Colonic mucosa (tissue), 4 donors: ENCODE data around the gene MDM2. TPM values are rescaled to one million over a fixed set of nuclear protein-coding genes. Genes with fewer than 3 reads are reported as not detected.

ENCODE experiments used
- DNase-seq: peaks from one replicate; pipeline ENCODE4 v3.0.0-alpha.2; 2020
- H3K27ac ChIP-seq: fragments of 200-600 bp; one replicate; pipeline ENCODE4 v1.8.0; 2021
- H3K27me3 ChIP-seq: fragments of 200-600 bp; one replicate; pipeline ENCODE4 v1.8.0; 2021
- H3K36me3 ChIP-seq: fragments of 200-600 bp; one replicate; pipeline ENCODE4 v1.8.0; 2021
- H3K4me1 ChIP-seq: fragments of 200-600 bp; one replicate; pipeline ENCODE4 v1.8.0; 2021; ENCODE audit warnings: mild to moderate bottlenecking
- H3K4me3 ChIP-seq: fragments of 200-600 bp; one replicate; pipeline ENCODE4 v1.8.0; 2021
- H3K9ac ChIP-seq, 2 donors: one replicate each; pipeline ENCODE4 v1.7.0; 2013; ENCODE audit warnings: control low read depth in 2 of 2, low read depth in 2 of 2, low read length in 2 of 2
- H3K9me3 ChIP-seq: fragments of 200-600 bp; one replicate; pipeline ENCODE4 v1.8.0; 2021
- CTCF ChIP-seq: fragments of 200-600 bp; IDR thresholded peaks from one replicate; pipeline ENCODE4 v1.8.0; 2022; ENCODE audit warnings: antibody characterized with exemption, mild to moderate bottlenecking
- intact Hi-C: fragments of 100-400 bp; cut with DNase I; formaldehyde crosslinking; loops from one replicate; pipeline ENCODE4 v1.14.1; 2022
- total RNA-seq, 2 donors: library from RNA; stranded (reverse); fragmentation: NEBNext Ultra II Directional in 1 of 2; extraction: Animal tissue kit (Norgen Biotek cat#: 25700) in 1 of 2; gene quantifications; one replicate each; pipeline ENCODE4 v1.2.1, GENCODE V29; 2021
- donor health status: healthy.
- donor health status: DM: no; HTN: no; CAD: no.
- donor health status: DM: no; HTN: no; CAD: no.

MDM2 gene
- total RNA-seq, 2 donors from 2014 or later = 94.8 to 107 TPM

DNA sequence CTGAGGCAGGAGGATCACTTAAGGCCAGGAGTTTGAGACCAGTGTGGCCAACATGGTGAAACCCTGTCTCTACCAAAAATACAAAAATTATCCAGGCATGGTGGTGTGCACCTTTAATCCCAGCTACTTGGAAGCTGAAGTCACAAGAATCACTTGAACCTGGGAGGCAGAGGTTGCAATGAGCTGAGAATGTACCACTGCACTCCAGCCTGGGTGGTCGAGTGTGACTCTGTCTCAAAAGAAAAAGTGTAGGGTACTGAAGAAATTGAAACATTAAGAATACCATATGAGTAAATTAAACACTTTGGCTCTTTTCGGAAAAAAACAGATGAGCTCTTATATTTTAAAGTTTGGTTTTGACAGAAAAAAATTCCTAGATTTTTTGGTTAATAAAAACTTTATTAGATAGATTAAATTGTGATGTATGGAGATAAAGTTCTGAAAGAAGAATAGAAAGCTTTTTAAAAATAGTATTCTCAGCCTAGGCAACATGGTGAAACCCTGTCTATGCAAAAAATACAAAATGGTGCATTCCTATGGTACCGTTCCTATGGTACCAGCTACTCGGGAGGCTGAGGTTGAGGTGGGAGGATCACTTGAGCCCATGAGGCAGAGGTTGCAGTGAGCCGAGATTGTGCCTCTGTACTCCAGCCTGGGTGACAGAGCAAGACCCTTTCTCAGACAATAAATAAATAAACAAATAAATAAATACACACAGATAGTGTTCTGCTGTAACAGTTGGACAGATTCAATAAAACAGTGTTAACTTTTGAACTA, 20.1 kb downstream of the MDM2 start:
- no peak overlapping the region for H3K27ac ChIP-seq

DNA sequence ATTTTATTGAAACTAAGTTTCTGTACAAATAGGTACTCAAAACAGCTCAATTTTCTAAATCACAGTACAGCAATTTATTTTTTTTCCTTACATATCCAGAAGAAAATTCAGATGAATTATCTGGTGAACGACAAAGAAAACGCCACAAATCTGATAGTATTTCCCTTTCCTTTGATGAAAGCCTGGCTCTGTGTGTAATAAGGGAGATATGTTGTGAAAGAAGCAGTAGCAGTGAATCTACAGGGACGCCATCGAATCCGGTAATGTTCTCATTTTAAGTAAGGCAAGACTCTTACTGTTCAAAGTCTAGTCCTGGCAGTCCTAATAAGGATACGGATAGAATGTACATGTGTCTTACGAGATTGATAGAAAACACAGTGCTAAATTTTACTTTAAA, 20.7 kb downstream of the MDM2 start:
- no peak overlapping the region for H3K4me3 ChIP-seq
- TF ChIP-seq CTCF = no peak
- H3K9me3 ChIP-seq = no peaks in the 10 kb centered on the region
- H3K9ac ChIP-seq = no peak overlapping the region
- no peak overlapping the region for H3K27ac ChIP-seq
- no peaks in the 10 kb centered on the region for H3K4me1 ChIP-seq
- H3K27me3 ChIP-seq = no peaks in the 10 kb centered on the region
- H3K36me3 ChIP-seq = peaks cover 18% of the 10 kb centered on the region
- intact Hi-C loops = no loop called here
- DNase-seq = no peak

More for the DNA sequence above, 20.1 kb downstream of the MDM2 start:
- no peaks in the 10 kb centered on the region for H3K4me1 ChIP-seq
- H3K9ac ChIP-seq = no peak overlapping the region
- no peak overlapping the region for H3K4me3 ChIP-seq
- DNase-seq = no peak
- H3K36me3 ChIP-seq = peaks cover 18% of the 10 kb centered on the region
- no peaks in the 10 kb centered on the region for H3K27me3 ChIP-seq
- intact Hi-C loops = no loop called here
- no peaks in the 10 kb centered on the region for H3K9me3 ChIP-seq
- no peak for TF ChIP-seq CTCF

DNA sequence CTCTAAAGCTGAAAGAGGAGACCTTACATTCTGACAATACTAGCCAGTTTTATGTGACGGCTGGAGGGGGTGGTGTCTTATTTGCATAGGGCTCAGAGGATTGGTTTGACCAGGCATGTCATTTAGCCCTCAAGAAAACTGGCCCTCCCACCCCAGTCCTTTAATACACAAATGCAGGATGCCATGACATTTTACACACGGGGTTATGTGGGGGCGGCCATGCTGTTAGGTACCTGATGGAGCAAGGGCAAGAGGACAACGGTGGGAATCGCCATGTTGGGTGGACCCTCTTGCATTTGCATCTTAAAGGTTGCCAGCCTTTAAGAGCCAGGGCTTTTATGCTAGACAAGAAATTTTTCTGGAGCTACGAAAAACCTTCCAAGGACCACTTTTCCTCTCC, 23.3 kb downstream of the MDM2 start:
- Histone ChIP-seq H3K9me3 (no peaks in the 10 kb centered on the region), H3K36me3 (peaks cover 12% of the 10 kb centered on the region), H3K27me3 (no peaks in the 10 kb centered on the region), H3K4me1 (no peaks in the 10 kb centered on the region), H3K4me3 (no peak overlapping the region), H3K27ac (no peak overlapping the region), H3K9ac (no peak overlapping the region)
- TF ChIP-seq CTCF = no peak
- intact Hi-C loops = no loop called here
- DNase-seq = no peak

DNA sequence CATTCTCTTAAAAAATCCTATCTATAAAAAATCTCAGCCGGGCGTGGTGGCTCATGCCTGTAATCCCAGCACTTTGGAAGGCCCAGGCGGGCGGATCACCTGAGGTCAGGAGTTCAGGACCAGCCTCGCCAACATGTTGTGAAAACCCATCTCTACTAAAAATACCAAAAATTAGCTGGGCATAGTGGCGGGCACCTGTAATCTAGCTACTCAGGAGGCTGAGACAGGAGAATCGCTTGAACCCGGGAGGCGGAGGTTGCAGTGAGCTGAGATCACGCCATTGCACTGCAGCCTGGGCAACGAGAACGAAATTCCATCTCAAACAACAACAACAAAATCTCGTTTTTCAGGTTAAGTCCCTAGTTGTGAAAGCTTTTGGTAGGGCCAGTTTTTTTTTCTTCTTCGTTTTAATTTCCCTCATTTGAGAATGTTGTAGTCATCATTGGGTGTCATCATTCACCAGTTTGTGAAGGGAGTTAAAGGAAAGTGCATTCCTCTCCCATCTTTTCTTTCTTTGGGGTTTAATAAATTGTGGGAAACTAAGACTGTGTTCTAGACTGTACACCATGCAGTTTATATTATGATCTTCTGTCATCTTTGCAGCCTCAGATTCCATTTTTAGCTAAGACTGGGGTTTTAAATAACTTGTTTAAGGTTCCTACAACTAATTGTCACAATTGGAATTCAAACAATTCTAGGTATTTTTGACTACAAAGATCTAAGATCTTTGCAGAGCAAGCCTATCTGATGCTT, 23.9 kb downstream of the MDM2 start:
- Histone ChIP-seq H3K9ac (no peak overlapping the region), H3K27ac (no peak overlapping the region), H3K36me3 (peaks cover 9% of the 10 kb centered on the region), H3K4me1 (no peaks in the 10 kb centered on the region), H3K9me3 (no peaks in the 10 kb centered on the region), H3K4me3 (no peak overlapping the region), H3K27me3 (no peaks in the 10 kb centered on the region)
- intact Hi-C loops = no loop called here
- TF ChIP-seq CTCF = no peak
- DNase-seq = no peak

GRCh38 chr12:68832504-68832867, 24.5 kb downstream of the MDM2 start:
- H3K27me3 ChIP-seq = no peaks in the 10 kb centered on the region
- H3K9me3 ChIP-seq = no peaks in the 10 kb centered on the region
- intact Hi-C loops = no loop called here
- no peaks in the 10 kb centered on the region for H3K4me1 ChIP-seq
- no peak for DNase-seq
- peaks cover 5% of the 10 kb centered on the region for H3K36me3 ChIP-seq
- TF ChIP-seq CTCF = no peak
- H3K9ac ChIP-seq = no peak overlapping the region
- no peak overlapping the region for H3K4me3 ChIP-seq
- H3K27ac ChIP-seq = no peak overlapping the region
